ENCODE measurements around the gene HUNK.

- TF ChIP-seq CTCF (IDR thresholded peaks at IDR 0.05), result no peak
- no peak for TF ChIP-seq POLR2A (IDR thresholded peaks at IDR 0.05)
Observed at GRCh38 chr21:31961027-31961426, 88.2 kb downstream of the HUNK start.

All from adrenal gland (tissue), 5 donors.